GM12865 (cell line): ENCODE data around the gene INF2.

Experiments used
- DNase-seq: peaks from one replicate; pipeline ENCODE4 v3.0.0; 2010; ENCODE audit warnings: low read depth
- H3K4me3 ChIP-seq: 2 replicates; pipeline ENCODE4 v1.5.1; 2011; ENCODE audit warnings: mild to moderate bottlenecking, low read depth, low read length, control low read depth
- TF ChIP-seq, protein P1 (sequence below): IDR thresholded peaks from 2 replicates; pipeline ENCODE4 v1.5.1; 2011; ENCODE audit warnings: low read length, control low read depth, low read depth, inconsistent platforms; ENCODE audit not compliant: insufficient read depth; ENCODE audit errors: missing control alignments

INF2 gene

DNA sequence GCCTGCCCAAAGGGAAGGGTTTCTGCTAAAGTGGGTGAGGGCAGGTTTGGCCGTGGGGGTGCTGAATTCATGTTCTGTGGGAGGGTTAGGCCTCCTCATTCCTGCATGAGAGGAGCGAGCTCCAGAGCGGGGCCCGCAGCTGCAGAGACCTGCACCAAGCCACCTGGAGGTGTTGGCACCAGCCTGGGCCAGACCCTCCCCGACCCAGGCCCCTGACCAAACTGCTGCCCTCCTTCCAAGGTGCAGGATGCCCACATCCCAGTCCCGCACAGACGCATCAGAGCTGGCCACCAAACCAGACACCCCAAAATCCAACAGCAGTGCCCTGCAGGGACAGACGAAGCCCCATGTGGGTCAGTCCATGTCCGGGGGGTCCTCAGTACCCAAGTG, 45.2 kb downstream of the INF2 start:
- no peak for DNase-seq
- no peak overlapping the region for H3K4me3 ChIP-seq
- TF ChIP-seq, protein P1, sequence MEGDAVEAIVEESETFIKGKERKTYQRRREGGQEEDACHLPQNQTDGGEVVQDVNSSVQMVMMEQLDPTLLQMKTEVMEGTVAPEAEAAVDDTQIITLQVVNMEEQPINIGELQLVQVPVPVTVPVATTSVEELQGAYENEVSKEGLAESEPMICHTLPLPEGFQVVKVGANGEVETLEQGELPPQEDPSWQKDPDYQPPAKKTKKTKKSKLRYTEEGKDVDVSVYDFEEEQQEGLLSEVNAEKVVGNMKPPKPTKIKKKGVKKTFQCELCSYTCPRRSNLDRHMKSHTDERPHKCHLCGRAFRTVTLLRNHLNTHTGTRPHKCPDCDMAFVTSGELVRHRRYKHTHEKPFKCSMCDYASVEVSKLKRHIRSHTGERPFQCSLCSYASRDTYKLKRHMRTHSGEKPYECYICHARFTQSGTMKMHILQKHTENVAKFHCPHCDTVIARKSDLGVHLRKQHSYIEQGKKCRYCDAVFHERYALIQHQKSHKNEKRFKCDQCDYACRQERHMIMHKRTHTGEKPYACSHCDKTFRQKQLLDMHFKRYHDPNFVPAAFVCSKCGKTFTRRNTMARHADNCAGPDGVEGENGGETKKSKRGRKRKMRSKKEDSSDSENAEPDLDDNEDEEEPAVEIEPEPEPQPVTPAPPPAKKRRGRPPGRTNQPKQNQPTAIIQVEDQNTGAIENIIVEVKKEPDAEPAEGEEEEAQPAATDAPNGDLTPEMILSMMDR: no peak

DNA sequence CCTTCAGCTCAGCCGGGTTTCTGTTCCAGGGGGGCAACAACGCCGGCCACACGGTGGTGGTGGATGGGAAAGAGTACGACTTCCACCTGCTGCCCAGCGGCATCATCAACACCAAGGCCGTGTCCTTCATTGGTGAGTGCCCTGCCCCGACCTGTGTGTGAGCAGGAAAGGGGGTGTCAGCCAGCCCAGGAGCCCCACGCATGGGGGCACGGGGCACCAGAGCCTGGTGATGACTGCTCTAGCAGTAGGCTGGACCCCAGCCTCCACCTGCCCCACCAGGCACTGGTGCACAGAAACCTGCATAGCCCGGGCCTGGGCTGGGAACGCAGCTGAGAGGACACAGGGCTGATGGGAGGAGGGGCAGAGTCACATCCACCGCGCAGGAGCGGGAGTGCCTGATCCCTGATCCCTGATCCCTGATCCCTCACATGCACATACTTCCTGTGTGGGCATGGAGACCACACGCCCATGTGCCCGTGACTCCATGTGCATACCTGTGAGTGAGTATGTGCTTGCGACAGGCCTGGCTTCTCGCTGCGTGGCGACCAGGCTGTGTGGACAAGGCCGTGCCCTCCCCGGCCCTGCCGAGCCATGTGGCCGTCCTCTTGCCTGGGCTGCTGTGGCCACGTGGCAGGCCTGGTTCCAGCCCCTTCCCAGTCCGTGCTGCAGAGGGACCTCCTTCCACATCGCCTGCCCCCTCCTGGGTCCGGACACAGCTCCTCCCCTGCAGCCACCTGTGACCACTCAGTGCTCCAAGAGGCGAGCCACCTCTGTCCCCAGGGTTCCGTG, 45.8 kb downstream of the INF2 start:
- DNase-seq: no peak
- H3K4me3 ChIP-seq: no peak overlapping the region
- TF ChIP-seq, protein P1: no peak

DNA sequence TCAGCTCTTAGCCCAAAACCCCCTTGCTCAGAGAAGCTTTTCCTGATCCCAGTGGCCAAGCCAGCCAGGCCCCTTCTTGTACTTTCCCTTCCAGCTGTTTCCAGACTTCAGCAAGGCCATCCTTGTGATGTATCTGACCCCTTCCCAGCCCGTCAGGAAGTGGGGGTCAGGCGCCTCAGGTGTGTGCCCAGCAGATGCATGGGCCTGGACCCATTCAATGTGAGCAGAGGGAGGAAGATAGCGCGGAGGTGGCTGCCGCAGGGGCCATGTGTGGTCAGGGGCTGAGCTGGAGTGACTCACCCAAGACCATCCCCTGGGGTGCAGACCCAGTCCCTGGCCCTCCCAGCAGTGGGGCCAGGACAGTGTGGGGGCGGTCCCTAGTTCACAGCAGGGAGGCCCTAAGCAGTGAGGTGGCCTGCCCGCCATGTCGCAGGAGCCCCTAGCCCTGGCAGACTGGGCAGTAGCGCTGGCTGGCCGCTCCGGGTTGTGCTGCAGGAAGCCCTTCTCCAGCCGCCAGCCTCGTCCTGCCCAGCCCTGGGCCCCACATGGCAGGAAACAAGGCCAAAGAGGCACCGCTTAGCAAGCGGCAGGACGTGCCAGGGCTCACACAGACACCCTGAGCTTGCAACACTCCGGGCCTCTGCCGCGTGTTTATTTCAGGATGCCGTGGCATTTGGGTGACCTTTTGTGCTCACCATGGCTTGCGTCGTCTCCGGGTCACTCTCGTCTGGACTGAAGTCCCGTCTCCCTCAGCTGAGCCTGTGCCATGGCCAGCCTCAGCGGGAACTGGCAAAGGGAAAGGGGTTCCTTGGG, 46.6 kb downstream of the INF2 start:
- DNase-seq: no peak
- H3K4me3 ChIP-seq: no peak overlapping the region
- TF ChIP-seq, protein P1: no peak

DNA sequence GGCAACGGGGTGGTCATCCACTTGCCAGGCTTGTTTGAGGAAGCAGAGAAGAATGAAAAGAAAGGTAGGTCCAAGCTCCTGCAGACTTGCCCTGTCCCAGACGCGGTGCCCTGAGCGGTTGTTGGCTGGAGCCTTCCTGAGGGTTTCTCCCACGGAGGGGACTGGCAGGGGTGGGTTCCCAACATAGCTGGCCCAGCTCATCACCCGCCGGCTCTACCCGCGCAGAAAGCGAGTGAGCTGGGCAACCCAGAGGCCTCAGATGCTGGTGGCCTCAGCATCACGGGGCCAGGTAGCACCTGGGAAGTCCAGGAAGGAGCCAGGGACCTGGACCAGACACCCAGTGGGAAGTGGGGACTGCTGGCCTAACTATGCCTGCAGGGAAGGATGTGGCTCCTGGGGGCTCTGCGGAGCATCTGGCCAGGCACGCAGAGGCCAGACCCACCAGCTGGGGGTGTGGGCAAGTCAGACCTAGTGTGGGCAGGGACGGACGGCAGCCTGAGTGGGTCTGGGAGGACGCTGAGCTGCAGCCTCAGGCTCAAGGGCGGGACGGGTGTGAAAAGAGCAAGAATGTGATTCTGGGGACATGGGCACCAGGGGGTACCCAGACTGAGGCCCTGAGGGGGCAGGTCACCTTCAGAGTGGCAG, 49.1 kb downstream of the INF2 start:
- H3K4me3 ChIP-seq: no peak overlapping the region
- no peak for DNase-seq
- TF ChIP-seq, protein P1: no peak

DNA sequence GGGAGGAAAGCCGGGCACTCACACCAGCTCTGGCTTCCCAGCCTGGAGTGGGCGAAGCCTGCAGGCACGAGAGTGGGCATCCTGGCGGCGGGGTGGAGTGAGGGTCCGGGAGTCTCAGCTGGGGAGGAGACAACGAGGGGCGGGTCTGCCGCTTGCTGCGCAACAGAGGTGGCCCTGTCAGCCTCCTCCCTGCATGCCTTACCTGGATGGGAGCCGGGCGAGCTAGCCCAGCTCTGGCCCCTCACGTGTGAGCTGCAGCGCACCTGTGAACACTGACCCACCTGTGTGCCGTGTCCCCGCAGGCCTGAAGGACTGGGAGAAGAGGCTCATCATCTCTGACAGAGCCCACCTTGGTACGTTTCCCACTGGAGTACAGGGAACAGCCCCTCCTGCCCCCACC, 49.6 kb downstream of the INF2 start:
- TF ChIP-seq, protein P1: no peak
- H3K4me3 ChIP-seq: no peak overlapping the region
- no peak for DNase-seq

DNA sequence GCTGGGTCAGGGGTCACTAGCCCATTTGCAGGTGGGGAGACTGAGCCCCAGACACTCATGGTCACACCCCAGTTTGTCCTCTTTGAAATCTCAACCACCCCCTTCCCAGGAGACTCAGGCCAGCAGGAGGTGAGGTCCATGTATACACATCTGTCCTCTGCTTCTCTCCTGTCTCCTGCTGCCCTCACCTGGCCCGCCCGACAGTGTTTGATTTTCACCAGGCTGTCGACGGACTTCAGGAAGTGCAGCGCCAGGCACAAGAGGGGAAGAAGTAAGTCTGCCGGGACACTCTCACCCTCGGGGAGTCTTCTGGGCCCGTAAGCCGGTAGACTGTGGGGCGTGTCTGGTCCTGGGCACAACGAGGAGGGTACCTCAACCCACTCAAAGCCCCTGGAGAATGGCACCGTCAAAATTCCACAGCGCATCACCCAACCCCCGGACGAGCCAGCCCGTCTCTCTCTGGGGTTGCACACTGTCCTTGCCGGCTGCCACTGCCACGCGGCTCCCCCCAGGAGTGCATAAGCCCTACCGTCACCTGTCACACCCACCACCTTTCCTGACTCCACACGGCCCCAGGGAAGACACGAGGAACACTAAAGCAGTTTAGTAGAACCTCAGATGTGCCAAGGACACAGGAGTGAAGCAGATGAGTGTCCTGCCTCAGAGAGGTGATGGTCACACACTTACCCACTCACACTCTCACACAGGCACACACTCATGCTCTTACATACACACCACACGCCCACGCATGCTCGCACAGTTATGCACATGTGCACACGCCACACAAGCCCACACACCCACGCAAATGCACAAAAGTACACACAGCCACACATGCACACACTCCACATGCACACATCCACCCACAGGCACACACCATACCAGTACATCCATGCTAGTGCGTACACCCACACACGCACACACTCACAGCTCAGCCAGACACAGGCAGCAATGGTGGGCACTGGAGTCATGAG, 50.4 kb downstream of the INF2 start:
- TF ChIP-seq, protein P1: no peak
- H3K4me3 ChIP-seq: no peak overlapping the region
- DNase-seq: no peak
